ENCODE measurements around the gene PRDM16.

DNA sequence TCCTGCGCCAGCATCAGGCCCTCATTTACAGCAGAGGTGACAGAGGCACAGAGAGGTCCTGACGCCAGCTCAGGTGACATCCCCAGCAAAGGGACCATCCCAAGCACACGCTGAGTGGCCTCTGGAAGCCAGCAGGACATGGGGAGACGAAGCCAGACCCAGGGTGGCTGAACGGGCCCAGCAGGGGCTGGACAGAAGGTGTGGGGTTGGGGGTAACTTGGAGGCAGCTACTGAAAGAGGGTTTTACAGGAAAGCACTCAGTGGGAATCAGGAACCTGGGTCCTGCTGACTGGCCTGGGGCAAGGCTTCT, 383.8 kb downstream of the PRDM16 start:
- TF ChIP-seq, protein P1, sequence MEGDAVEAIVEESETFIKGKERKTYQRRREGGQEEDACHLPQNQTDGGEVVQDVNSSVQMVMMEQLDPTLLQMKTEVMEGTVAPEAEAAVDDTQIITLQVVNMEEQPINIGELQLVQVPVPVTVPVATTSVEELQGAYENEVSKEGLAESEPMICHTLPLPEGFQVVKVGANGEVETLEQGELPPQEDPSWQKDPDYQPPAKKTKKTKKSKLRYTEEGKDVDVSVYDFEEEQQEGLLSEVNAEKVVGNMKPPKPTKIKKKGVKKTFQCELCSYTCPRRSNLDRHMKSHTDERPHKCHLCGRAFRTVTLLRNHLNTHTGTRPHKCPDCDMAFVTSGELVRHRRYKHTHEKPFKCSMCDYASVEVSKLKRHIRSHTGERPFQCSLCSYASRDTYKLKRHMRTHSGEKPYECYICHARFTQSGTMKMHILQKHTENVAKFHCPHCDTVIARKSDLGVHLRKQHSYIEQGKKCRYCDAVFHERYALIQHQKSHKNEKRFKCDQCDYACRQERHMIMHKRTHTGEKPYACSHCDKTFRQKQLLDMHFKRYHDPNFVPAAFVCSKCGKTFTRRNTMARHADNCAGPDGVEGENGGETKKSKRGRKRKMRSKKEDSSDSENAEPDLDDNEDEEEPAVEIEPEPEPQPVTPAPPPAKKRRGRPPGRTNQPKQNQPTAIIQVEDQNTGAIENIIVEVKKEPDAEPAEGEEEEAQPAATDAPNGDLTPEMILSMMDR (IDR thresholded peaks at IDR 0.05): no peak
- no peak for TF ChIP-seq POLR2AphosphoS5 (IDR thresholded peaks at IDR 0.05; ENCODE audit: low read depth, low read length)
- TF ChIP-seq, protein P2, sequence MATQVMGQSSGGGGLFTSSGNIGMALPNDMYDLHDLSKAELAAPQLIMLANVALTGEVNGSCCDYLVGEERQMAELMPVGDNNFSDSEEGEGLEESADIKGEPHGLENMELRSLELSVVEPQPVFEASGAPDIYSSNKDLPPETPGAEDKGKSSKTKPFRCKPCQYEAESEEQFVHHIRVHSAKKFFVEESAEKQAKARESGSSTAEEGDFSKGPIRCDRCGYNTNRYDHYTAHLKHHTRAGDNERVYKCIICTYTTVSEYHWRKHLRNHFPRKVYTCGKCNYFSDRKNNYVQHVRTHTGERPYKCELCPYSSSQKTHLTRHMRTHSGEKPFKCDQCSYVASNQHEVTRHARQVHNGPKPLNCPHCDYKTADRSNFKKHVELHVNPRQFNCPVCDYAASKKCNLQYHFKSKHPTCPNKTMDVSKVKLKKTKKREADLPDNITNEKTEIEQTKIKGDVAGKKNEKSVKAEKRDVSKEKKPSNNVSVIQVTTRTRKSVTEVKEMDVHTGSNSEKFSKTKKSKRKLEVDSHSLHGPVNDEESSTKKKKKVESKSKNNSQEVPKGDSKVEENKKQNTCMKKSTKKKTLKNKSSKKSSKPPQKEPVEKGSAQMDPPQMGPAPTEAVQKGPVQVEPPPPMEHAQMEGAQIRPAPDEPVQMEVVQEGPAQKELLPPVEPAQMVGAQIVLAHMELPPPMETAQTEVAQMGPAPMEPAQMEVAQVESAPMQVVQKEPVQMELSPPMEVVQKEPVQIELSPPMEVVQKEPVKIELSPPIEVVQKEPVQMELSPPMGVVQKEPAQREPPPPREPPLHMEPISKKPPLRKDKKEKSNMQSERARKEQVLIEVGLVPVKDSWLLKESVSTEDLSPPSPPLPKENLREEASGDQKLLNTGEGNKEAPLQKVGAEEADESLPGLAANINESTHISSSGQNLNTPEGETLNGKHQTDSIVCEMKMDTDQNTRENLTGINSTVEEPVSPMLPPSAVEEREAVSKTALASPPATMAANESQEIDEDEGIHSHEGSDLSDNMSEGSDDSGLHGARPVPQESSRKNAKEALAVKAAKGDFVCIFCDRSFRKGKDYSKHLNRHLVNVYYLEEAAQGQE (IDR thresholded peaks at IDR 0.05; ENCODE audit: insufficient read depth in 1 of 2, low read depth in 2 of 2, low read length in 1 of 2): no peak
